OCI-LY1 (cell line): ENCODE data around the gene EFR3B.

Experiments used
- CTCF ChIP-seq: fragments of 200-600 bp; sonication (generic), shearing (Covaris generic); IDR thresholded peaks from 2 replicates; pipeline ENCODE4 v1.5.1; 2017; ENCODE audit warnings: mild to moderate bottlenecking, antibody characterized with exemption, low read length, moderate library complexity, mixed read lengths
- EZH2 ChIP-seq: fragments of 200-600 bp; sonication (generic), shearing (Covaris generic); IDR thresholded peaks from 2 replicates; pipeline ENCODE4 v1.8.0; 2017; ENCODE audit warnings: borderline replicate concordance, mixed run types, mild to moderate bottlenecking, antibody characterized with exemption, low read length, moderate library complexity, mixed read lengths

- TF ChIP-seq CTCF (no peak), EZH2 (no peak)
These were observed 3.1 kb downstream of the EFR3B start for GRCh38 chr2:25044990-25045389.
